KOPT-K1 (cell line): Measurements from ENCODE around the gene WDFY3.

ENCODE experiments used
- H3K27ac ChIP-seq: fragments of 200-600 bp; sonication (generic); 2 replicates; pipeline ENCODE4 v1.5.1; 2016; ENCODE audit warnings: antibody characterized with exemption, mild to moderate bottlenecking, low read depth, low read length; ENCODE audit not compliant: poor library complexity, severe bottlenecking
- H3K36me3 ChIP-seq: fragments of 200-600 bp; sonication (generic); 2 replicates; pipeline ENCODE4 v1.5.1; 2017; ENCODE audit warnings: antibody characterized with exemption, mild to moderate bottlenecking, low read length, moderate library complexity; ENCODE audit not compliant: insufficient read depth
- H3K9me3 ChIP-seq: fragments of 200-600 bp; sonication (generic); 2 replicates; pipeline ENCODE4 v1.5.1; 2017; ENCODE audit warnings: antibody characterized with exemption, low read length, mild to moderate bottlenecking; ENCODE audit not compliant: insufficient read depth, poor library complexity, severe bottlenecking

Gene WDFY3

DNA sequence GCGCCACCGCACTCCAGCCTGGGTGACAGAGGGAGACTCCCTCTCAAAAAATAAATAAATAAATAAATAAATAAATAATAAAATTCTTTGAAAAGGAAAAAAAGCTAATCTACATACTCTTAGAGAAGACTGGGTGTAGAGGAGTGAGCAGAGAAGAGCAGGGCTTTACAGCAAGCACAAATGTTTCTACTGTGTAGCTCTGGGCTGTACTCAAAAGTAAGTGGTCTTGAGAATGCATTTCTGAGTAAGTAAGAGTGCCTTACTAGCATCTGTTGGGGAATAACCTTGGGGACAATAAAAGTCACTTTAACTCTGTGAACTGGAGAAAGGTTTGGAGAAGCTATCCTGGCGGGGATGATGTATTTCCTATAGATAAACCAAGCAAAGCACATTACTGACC lies 185.8 kb downstream of the WDFY3 start:
- Histone ChIP-seq H3K27ac (no peak overlapping the region), H3K36me3 (no peaks in the 10 kb centered on the region)

DNA sequence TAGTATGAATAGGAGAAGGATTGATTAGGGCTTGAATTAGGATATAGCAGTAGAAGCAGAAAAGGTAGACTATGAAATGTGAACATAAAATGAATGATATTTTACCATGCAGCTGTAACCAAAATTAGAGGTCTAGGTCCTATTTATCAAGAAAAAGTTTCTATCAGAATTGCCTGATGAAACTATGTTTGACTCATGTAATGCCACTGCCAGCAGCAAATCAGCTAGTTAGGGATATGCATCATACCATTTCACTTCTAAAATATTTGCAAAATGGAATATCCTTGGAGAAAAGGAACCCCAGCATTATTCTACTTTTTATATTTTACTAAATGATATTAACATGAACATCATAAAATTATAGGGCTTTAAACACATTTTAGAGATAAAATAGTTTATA lies 188.4 kb downstream of the WDFY3 start:
- H3K9me3 ChIP-seq, result no peaks in the 10 kb centered on the region
- no peak overlapping the region for H3K27ac ChIP-seq
- no peaks in the 10 kb centered on the region for H3K36me3 ChIP-seq

More for the DNA sequence above, 185.8 kb downstream of the WDFY3 start:
- no peaks in the 10 kb centered on the region for H3K9me3 ChIP-seq

DNA sequence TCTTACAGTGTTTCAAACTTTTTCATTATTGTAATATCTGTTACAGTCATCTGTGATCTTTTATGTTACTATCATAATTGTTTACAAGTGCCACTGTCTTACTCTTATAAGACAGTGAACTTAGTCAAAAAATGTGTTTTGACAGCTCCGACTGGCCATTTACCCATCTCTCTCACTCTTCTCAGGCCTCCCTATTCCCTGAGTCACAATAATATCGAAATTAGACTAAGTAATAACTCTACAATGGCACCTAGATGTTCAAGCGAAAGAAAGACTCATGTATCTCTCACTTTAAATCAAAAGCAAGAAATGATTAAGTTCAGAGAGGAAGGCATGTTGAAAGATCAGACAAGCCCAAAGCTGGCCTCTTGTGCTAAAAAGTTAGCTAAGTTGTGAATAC lies 199.3 kb downstream of the WDFY3 start:
- Histone ChIP-seq H3K36me3 (no peaks in the 10 kb centered on the region), H3K9me3 (no peaks in the 10 kb centered on the region)

DNA sequence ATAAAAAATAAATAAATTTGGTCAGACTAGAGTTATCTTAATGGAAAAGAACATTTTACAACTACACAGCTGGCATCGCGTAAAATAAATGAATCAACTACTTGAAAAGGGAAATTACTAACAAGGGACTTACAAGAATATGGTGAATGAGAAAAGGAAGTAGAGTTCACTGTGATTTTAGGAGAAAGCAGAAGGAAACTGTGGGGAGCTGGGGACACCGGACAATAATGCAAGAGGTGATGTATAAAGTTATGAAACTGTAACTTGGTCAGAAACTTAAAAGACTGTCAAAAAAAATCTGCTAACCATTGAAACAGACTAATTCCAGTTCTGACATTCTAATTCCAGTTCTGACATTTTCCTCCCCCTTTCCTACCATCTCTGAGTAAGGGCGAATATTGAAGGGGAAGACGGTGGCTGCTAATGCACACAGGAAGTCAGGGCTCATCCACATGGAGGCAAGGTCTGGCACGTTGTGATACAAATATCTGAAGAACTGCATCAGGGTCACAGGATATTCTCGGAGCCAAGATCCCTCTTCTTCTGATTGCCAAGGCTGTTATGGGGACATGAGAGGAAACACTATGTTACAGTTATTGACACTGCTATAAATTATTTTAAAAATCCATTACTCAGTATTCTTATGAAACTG lies 213.0 kb downstream of the WDFY3 start:
- Histone ChIP-seq H3K36me3 (no peaks in the 10 kb centered on the region), H3K27ac (no peak overlapping the region), H3K9me3 (no peaks in the 10 kb centered on the region)

More for the DNA sequence above, 199.3 kb downstream of the WDFY3 start:
- no peak overlapping the region for H3K27ac ChIP-seq

DNA sequence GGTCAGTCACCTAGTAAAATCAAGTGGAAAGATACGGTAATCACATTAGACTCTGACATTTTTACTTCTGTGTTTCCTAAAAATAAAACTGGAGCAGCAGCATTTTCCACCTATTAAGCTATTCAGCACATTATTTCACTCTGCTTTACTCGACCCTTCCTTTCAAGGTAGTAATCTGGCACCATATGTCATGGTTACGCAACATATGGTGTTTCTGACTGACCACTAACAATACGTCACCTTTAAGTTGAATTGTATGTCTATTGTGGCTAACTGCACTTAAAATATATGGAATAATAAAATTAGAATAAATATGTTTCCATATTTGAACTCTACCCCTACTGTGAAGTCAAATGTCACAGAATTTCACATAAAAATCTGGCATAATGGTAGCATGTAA lies 214.8 kb downstream of the WDFY3 start:
- H3K36me3 ChIP-seq, result no peaks in the 10 kb centered on the region
- no peak overlapping the region for H3K27ac ChIP-seq
- no peaks in the 10 kb centered on the region for H3K9me3 ChIP-seq

DNA sequence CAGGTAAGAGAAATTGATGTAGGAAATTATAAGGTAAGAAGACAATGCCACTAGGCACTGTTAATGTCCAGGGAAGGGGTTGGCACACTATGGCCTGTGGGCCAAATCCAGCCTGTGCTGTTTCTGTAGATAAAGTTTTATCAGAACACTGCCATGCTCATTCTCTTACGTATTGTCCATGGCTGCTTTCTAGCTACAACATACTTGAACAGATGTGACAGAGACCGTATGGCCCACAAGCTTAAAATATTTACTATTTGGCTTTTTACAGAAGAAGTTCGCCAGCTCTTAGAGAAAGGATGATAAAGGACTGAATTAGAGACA lies 215.6 kb downstream of the WDFY3 start:
- Histone ChIP-seq H3K27ac (no peak overlapping the region), H3K36me3 (no peaks in the 10 kb centered on the region), H3K9me3 (no peaks in the 10 kb centered on the region)

DNA sequence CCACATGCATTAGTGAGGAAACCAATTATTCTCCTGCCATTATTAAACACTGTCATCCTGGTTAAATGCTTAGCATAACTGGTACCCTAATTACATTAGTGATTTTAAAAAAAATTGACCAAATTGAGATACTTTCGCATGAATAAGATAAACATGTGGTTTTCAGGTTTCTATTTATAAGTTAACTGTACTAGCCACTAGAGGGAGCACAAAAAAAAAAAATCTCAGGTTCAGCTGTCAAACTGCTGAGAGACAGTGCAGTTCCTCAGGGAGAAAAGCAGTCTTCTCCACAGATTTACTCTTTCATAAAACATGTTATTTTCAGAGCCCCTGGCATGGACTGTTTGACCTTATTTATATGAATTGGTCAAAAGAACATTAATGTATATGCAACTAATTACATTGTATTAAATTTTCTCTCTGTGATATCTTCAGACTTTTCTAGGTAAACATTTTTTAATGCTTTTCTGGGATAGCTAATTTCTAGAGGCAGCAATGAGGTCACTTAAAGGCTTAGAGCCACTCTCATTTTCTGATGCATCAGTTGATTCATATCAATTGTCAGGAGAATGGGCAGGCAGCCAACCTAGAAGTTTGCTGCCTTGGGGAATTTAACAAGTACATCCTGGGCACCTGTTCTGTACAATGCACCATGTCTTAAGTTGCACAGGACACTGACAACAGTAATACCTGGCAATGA lies 216.1 kb downstream of the WDFY3 start:
- H3K27ac ChIP-seq, result no peak overlapping the region
- H3K9me3 ChIP-seq, result no peaks in the 10 kb centered on the region
- no peaks in the 10 kb centered on the region for H3K36me3 ChIP-seq

DNA sequence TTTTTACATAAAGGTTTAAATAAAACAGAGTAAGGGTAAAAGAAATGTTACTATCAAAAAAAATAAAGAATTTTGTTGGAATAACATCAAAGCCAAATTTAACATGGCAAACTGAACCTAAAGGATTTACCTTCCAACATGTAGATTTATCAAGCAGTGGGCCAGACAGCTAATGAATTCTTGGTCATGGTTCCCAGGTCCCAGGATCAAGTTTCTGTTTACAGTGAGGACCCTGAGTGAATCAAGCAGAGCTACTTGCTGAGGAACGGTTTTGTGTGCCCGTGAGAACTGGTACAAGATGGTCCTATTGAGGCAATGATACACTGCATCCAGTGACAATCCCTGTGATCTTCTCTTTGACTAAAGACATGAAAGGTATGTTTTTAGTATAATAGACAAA lies 226.4 kb downstream of the WDFY3 start:
- H3K36me3 ChIP-seq, result no peaks in the 10 kb centered on the region
- H3K9me3 ChIP-seq, result no peaks in the 10 kb centered on the region
- no peak overlapping the region for H3K27ac ChIP-seq

DNA sequence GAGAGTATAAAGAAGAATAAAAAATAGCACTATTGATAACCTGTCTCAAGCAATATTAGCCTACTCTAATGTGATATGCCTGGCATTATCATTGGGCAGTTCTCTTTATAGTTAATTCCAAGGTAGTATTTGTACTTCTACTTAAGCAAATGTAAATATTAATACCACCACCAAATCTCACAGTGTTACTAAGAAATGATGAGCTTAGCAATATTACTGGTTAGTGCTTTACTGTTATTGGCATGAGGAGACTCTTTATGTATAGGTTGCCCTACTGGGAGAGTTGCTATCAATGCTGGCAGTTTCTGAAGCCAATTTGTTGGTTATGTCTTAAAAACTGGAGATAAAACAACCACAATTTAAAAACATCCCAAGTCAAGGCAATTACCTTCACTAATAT lies 227.9 kb downstream of the WDFY3 start:
- no peaks in the 10 kb centered on the region for H3K9me3 ChIP-seq
- H3K36me3 ChIP-seq, result no peaks in the 10 kb centered on the region
- no peak overlapping the region for H3K27ac ChIP-seq

DNA sequence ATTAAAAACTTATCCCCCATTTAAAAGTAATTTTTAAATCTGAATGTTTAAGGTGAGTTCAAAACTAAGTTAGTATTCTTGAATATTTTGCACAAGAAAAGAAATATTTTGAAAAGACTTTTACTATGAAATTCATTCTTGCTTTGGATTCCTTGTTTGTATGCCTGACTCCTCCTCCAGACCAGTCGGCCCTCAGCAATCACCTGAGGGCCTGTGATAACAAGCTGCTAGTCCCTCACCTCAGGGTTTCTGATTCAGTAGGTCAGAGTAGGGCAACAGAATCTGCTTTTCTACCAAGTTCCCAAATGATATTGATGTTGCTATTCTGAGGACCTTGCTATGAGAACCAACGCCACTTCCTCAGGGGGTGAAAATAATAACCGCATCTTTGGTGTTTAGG lies 228.8 kb downstream of the WDFY3 start:
- no peaks in the 10 kb centered on the region for H3K36me3 ChIP-seq
- H3K9me3 ChIP-seq, result no peaks in the 10 kb centered on the region
- H3K27ac ChIP-seq, result no peak overlapping the region

DNA sequence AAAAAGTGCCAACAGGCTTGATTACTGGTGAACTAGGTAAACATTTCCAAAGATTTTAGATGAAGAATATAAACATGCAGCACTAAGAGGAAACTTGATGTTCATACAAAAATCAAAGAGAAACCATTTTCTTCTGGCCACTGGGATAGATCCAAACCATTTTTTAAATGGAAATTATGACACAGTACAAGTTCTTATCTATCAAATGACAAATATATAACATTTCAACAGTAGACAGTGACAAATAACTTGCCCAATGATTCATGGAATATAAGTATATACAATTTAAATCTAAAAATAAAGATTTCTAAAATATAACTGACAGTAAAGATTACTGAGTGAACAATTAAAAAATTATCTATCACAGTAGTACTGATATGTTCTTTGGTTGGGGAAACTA lies 232.5 kb downstream of the WDFY3 start:
- no peak overlapping the region for H3K27ac ChIP-seq
- no peaks in the 10 kb centered on the region for H3K36me3 ChIP-seq
- H3K9me3 ChIP-seq, result no peaks in the 10 kb centered on the region

DNA sequence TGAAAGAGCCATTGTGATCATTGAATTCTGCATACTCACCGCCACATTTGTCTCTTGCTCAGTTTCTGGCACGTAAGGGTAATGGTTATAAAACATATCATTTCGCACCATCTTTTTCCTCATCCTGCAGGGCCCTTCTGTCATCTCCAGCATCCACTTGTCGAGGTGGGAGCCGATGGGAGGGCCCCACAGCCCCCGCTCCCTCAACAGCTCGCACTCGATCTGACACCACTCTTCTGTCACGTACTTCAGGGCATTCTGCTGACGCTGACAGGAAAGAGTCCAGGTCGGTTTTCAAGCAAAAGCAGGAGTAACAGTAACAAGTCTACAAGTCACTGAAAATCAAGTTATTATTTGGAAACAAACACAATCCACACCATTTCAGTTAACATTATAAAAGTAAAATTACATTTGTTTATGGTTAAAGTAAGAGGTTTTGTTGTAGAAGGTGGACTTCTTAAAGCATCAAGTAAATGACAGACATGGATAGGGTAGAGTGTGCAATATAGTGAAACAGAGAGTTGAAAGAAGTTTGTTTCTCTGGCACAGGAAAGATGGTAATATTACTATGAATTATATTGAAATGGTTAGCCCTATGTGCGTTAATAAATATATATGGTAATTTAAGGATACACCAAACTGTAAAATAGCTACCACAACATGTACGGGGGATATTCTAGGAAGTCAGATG lies 233.0 kb downstream of the WDFY3 start:
- no peak overlapping the region for H3K27ac ChIP-seq
- H3K36me3 ChIP-seq, result no peaks in the 10 kb centered on the region
- no peaks in the 10 kb centered on the region for H3K9me3 ChIP-seq

DNA sequence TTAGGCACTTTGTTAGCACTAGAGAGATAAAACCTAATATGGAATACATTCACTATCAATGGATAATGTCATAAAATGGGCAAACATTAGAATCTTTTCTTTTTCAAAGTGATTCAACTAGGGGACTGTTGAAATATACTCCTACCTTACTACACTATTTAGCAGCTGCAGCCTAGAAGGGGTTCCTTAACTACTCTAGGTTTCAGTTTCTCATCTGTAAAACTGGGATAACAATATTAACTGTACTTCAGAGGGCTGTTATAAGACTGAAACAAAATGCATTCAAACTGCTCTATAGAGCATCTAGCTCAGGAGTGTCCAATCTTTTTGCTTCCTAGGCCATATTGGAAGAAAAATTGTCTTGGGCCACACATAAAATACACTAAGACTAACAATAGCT lies 236.1 kb downstream of the WDFY3 start:
- Histone ChIP-seq H3K9me3 (no peaks in the 10 kb centered on the region), H3K36me3 (no peaks in the 10 kb centered on the region), H3K27ac (no peak overlapping the region)

DNA sequence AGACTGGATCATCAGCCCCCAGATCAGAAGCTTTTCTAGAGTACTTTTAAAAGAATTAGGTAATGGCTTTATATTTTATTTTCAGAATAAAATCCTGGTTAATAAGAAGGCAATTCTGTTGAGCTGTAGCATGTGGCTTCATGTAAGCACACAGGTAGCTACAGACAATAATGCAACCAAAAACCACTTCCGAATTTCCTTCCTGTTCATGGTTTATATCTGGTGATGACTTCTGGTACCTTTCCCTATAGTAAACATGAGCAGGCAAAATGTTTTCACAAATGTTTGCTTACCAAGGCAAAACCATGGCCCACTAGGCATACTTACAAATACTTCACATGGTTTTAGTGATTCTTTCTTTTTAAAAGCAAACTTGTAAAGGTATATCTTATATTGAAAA lies 239.0 kb downstream of the WDFY3 start:
- H3K27ac ChIP-seq, result no peak overlapping the region
- no peaks in the 10 kb centered on the region for H3K36me3 ChIP-seq
- no peaks in the 10 kb centered on the region for H3K9me3 ChIP-seq

DNA sequence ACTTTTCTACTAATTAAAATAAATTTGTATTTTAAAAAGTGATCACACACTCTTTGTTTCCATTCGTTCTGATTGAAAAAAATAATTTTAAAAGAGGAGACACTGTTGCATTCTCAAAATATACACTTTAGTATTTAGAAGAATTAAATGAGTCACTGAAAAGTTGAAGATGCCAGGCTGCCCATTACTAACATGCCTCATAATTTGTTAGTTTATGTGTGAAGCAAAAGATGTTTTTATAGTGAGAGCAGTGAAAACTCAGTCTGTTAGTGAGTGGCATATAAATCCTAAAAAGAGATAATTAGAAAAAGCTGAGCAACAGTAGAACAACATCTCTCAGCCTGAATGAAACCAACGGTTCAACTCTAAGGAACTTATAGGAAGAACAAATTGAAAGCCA lies 240.1 kb downstream of the WDFY3 start:
- Histone ChIP-seq H3K9me3 (no peaks in the 10 kb centered on the region), H3K36me3 (no peaks in the 10 kb centered on the region), H3K27ac (no peak overlapping the region)

DNA sequence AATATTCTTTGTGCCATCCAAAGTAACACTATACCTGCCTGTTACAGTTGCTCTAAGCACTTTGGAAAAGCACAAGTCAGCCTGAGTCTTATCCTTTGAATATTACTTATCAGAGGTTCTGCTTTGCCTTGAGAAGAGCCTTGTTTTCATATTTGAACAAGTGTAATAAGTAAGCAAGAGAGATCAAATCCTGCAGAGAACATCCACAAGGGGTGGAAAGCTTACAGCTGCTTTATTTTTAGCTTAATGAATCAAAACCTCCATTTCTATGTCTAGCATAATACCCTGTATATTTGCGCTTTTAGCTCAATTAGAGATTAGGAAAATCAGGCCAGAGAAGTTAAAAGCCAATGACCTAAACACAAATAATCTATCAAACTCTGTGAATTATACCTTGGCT lies 243.8 kb downstream of the WDFY3 start:
- Histone ChIP-seq H3K36me3 (no peaks in the 10 kb centered on the region), H3K27ac (no peak overlapping the region)

More for the DNA sequence above, 243.8 kb downstream of the WDFY3 start:
- H3K9me3 ChIP-seq, result no peaks in the 10 kb centered on the region
